ENCODE data around the gene PCBP3. TPM values are rescaled to one million over a fixed set of nuclear protein-coding genes. Genes with fewer than 3 reads are reported as not detected.
"Not testable (repeated sequence)": the region's sequence is repeated elsewhere in the genome, so short reads cannot be mapped to it uniquely, and the experiment has no call there.

Gene PCBP3
- total RNA-seq, 1 experiment from 2014 or later: not detected

GRCh38 chr21:45954921-45955320 is 311.4 kb downstream of the PCBP3 start:
- H3K79me2 ChIP-seq (ENCODE audit: low read length): no peaks in the 10 kb centered on the region
- H3K27me3 ChIP-seq (ENCODE audit: low read length): no peaks in the 10 kb centered on the region
- no peak for DNase-seq
- H2AFZ ChIP-seq (ENCODE audit: low read length): no peak overlapping the region
- no peaks in the 10 kb centered on the region for H3K9me2 ChIP-seq (replicated peaks; ENCODE audit: insufficient read depth, low read length)
- no peaks in the 10 kb centered on the region for H3K4me1 ChIP-seq (ENCODE audit: low read length)
- no peak overlapping the region for H3K27ac ChIP-seq (ENCODE audit: low read length)
- no peaks in the 10 kb centered on the region for H3K36me3 ChIP-seq (ENCODE audit: insufficient read depth, low read length)
- H3K4me2 ChIP-seq (ENCODE audit: low read depth, low read length, poor library complexity, severe bottlenecking): no peak overlapping the region
- no peaks in the 10 kb centered on the region for H4K20me1 ChIP-seq (ENCODE audit: insufficient read depth, low read depth, low read length)
- H3K4me3 ChIP-seq (ENCODE audit: low read length): no peak overlapping the region
- no peak overlapping the region for H3K9ac ChIP-seq (ENCODE audit: low read length)
- no peaks in the 10 kb centered on the region for H3K9me3 ChIP-seq (ENCODE audit: low read length)

- H4K20me1 ChIP-seq (ENCODE audit: insufficient read depth, low read depth, low read length): no peaks in the 10 kb centered on the region
- H3K9ac ChIP-seq (ENCODE audit: low read length): no peak overlapping the region
- no peak overlapping the region for H3K27ac ChIP-seq (ENCODE audit: low read length)
- H3K4me3 ChIP-seq (ENCODE audit: low read length): no peak overlapping the region
- no peak overlapping the region for H2AFZ ChIP-seq (ENCODE audit: low read length)
- H3K79me2 ChIP-seq (ENCODE audit: low read length): no peaks in the 10 kb centered on the region
- H3K36me3 ChIP-seq (ENCODE audit: insufficient read depth, low read length): no peaks in the 10 kb centered on the region
- no peaks in the 10 kb centered on the region for H3K9me2 ChIP-seq (replicated peaks; ENCODE audit: insufficient read depth, low read length)
- H3K4me2 ChIP-seq (ENCODE audit: low read depth, low read length, poor library complexity, severe bottlenecking): no peak overlapping the region
- no peak for DNase-seq
- no peaks in the 10 kb centered on the region for H3K4me1 ChIP-seq (ENCODE audit: low read length)
- H3K27me3 ChIP-seq (ENCODE audit: low read length): no peaks in the 10 kb centered on the region
- H3K9me3 ChIP-seq (ENCODE audit: low read length): no peaks in the 10 kb centered on the region
These were observed 314.0 kb downstream of the PCBP3 start for GRCh38 chr21:45957551-45957950.

DNA sequence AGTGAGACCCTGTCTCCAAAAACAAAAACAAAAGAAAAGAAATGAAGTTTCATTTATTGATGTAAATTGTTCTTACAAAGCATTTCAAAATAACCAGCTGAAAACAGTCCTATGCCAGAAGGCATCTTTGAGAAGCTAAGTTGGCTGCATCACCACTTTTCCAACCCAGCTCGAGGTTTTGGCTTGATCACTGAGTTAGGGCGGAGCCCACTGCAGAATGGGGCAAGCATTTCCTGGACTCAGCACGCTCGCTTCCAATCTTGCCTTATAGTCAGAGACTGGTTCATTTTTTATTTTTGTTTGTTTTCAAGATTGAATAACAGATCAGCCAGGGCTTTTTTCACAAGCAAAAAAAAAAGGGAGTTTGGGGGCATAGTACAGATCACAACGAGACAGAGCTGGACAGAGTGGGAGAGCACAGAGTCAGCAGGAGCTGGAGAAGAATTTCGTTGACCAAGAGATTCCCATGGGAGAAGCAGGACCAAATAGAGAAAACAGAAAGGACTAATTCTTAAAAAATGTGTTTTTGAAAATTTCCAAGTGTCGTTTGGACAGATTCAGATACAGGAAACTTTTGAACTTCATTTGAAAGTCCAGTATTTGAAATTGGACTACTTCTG is 314.6 kb downstream of the PCBP3 start:
- H3K4me2 ChIP-seq (ENCODE audit: low read depth, low read length, poor library complexity, severe bottlenecking): no peak overlapping the region
- H2AFZ ChIP-seq (ENCODE audit: low read length): no peak overlapping the region
- no peak overlapping the region for H3K27ac ChIP-seq (ENCODE audit: low read length)
- no peaks in the 10 kb centered on the region for H3K9me3 ChIP-seq (ENCODE audit: low read length)
- no peaks in the 10 kb centered on the region for H4K20me1 ChIP-seq (ENCODE audit: insufficient read depth, low read depth, low read length)
- no peaks in the 10 kb centered on the region for H3K4me1 ChIP-seq (ENCODE audit: low read length)
- H3K27me3 ChIP-seq (ENCODE audit: low read length): no peaks in the 10 kb centered on the region
- no peak for DNase-seq
- H3K79me2 ChIP-seq (ENCODE audit: low read length): no peaks in the 10 kb centered on the region
- no peaks in the 10 kb centered on the region for H3K36me3 ChIP-seq (ENCODE audit: insufficient read depth, low read length)
- no peak overlapping the region for H3K9ac ChIP-seq (ENCODE audit: low read length)
- H3K4me3 ChIP-seq (ENCODE audit: low read length): no peak overlapping the region
- H3K9me2 ChIP-seq (replicated peaks; ENCODE audit: insufficient read depth, low read length): no peaks in the 10 kb centered on the region

DNA sequence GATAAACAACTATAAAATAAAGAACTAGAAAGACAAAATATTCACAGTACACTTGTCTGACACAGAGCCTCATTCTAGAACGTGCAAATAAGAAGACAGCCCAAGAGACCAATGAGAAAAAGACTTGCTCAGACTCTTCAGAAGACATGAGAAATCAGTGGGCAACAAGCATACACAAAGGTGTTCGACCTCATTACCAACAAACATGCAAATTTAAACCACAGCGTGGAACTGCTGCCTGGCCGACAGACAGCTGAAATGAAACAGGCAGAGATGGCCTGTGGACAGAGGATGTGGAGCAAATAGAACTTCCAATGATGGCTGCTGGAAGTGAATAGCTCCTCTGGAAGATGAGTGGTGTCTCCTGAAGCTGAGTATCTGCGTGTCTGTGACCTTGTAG is 315.7 kb downstream of the PCBP3 start:
- no peaks in the 10 kb centered on the region for H3K9me3 ChIP-seq (ENCODE audit: low read length)
- DNase-seq: no peak
- H3K79me2 ChIP-seq (ENCODE audit: low read length): no peaks in the 10 kb centered on the region
- H3K4me2 ChIP-seq (ENCODE audit: low read depth, low read length, poor library complexity, severe bottlenecking): no peak overlapping the region
- no peak overlapping the region for H3K27ac ChIP-seq (ENCODE audit: low read length)
- no peak overlapping the region for H2AFZ ChIP-seq (ENCODE audit: low read length)
- no peak overlapping the region for H3K9ac ChIP-seq (ENCODE audit: low read length)
- H3K4me3 ChIP-seq (ENCODE audit: low read length): no peak overlapping the region
- no peaks in the 10 kb centered on the region for H3K4me1 ChIP-seq (ENCODE audit: low read length)
- no peaks in the 10 kb centered on the region for H4K20me1 ChIP-seq (ENCODE audit: insufficient read depth, low read depth, low read length)
- H3K27me3 ChIP-seq (ENCODE audit: low read length): no peaks in the 10 kb centered on the region
- no peaks in the 10 kb centered on the region for H3K9me2 ChIP-seq (replicated peaks; ENCODE audit: insufficient read depth, low read length)
- no peaks in the 10 kb centered on the region for H3K36me3 ChIP-seq (ENCODE audit: insufficient read depth, low read length)

DNA sequence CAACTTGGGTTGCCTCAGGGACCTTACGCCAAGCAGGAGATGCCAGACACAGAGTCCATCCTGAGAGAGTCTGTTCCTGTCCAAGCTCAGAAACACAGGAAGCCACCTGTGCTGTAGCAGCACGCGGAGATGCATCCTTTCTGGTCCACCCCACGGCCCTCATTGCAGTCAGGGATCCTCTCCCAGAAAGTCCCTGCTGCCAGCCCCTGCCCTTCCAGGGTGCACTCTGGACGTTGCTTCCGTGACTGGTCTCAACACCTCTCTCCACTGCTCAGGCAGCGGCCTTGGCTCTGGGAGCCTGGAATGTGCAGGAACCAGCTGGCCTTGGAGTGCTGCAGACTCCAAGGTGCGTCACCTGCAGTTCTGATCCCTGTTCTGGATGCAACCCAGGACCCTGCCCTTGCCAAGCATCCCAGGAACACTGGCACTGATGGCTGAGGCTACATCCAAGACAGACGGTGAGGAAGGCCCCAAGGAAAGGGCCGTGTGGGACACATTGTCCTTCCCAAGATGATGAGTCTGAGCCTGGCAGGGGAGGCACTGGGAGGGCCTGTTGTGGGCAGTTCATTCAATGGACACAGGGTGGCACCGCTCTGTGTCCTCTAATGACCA is 316.4 kb downstream of the PCBP3 start:
- Histone ChIP-seq H4K20me1 (ENCODE audit: insufficient read depth, low read depth, low read length) (no peaks in the 10 kb centered on the region), H2AFZ (ENCODE audit: low read length) (no peak overlapping the region), H3K4me3 (ENCODE audit: low read length) (no peak overlapping the region), H3K4me2 (ENCODE audit: low read depth, low read length, poor library complexity, severe bottlenecking) (no peak overlapping the region), H3K27me3 (ENCODE audit: low read length) (no peaks in the 10 kb centered on the region), H3K36me3 (ENCODE audit: insufficient read depth, low read length) (no peaks in the 10 kb centered on the region), H3K9ac (ENCODE audit: low read length) (no peak overlapping the region), H3K27ac (ENCODE audit: low read length) (no peak overlapping the region), H3K9me2 (replicated peaks; ENCODE audit: insufficient read depth, low read length) (no peaks in the 10 kb centered on the region), H3K9me3 (ENCODE audit: low read length) (no peaks in the 10 kb centered on the region), H3K79me2 (ENCODE audit: low read length) (no peaks in the 10 kb centered on the region), H3K4me1 (ENCODE audit: low read length) (no peaks in the 10 kb centered on the region)
- DNase-seq: no peak

GRCh38 chr21:45961408-45961807 is 317.9 kb downstream of the PCBP3 start:
- H3K9ac ChIP-seq (ENCODE audit: low read length); H3K27me3 ChIP-seq (ENCODE audit: low read length); DNase-seq; H2AFZ ChIP-seq (ENCODE audit: low read length); H4K20me1 ChIP-seq (ENCODE audit: insufficient read depth, low read depth, low read length); H3K4me3 ChIP-seq (ENCODE audit: low read length); H3K36me3 ChIP-seq (ENCODE audit: insufficient read depth, low read length); H3K4me1 ChIP-seq (ENCODE audit: low read length); H3K9me2 ChIP-seq (replicated peaks; ENCODE audit: insufficient read depth, low read length); H3K79me2 ChIP-seq (ENCODE audit: low read length); H3K27ac ChIP-seq (ENCODE audit: low read length); H3K9me3 ChIP-seq (ENCODE audit: low read length); H3K4me2 ChIP-seq (ENCODE audit: low read depth, low read length, poor library complexity, severe bottlenecking): not testable (repeated sequence)

DNA sequence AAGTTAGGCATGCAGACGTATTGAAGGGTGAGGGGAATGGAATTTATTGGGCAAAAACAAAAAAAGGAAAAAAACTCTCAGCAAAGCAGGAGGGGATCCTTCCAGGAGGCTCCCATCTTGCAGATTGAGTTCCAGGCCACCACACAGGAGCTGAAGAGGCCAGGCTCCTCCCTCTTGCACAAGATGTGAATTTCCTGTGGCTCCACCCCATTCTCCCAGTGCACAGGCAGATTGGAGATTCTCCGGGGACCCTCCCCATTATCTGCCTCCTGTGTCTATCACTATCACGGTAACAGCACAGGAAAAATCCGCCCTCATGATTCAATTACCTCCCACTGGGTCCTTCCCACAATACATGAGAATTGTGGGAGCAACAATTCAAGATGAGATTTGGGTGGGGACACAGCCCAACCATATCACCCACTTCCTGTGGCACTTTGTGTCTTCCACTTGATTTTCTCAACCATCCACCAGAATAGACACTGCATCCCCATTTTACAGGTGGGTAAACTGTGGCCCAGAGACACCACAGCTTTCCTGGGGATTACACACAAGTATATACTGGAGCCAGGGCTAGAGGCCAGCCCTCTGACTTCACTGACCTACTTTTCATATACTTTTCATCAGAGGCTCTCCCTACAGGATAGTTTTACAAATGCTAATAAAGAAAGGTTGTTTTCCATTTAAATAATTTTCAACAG is 319.2 kb downstream of the PCBP3 start:
- H3K79me2 ChIP-seq (ENCODE audit: low read length): no peaks in the 10 kb centered on the region
- no peaks in the 10 kb centered on the region for H4K20me1 ChIP-seq (ENCODE audit: insufficient read depth, low read depth, low read length)
- no peaks in the 10 kb centered on the region for H3K9me3 ChIP-seq (ENCODE audit: low read length)
- H3K27ac ChIP-seq (ENCODE audit: low read length): no peak overlapping the region
- H3K4me3 ChIP-seq (ENCODE audit: low read length): no peak overlapping the region
- no peaks in the 10 kb centered on the region for H3K27me3 ChIP-seq (ENCODE audit: low read length)
- DNase-seq: no peak
- H3K9me2 ChIP-seq (replicated peaks; ENCODE audit: insufficient read depth, low read length): no peaks in the 10 kb centered on the region
- H2AFZ ChIP-seq (ENCODE audit: low read length): no peak overlapping the region
- H3K4me2 ChIP-seq (ENCODE audit: low read depth, low read length, poor library complexity, severe bottlenecking): no peak overlapping the region
- no peaks in the 10 kb centered on the region for H3K4me1 ChIP-seq (ENCODE audit: low read length)
- H3K36me3 ChIP-seq (ENCODE audit: insufficient read depth, low read length): no peaks in the 10 kb centered on the region
- no peak overlapping the region for H3K9ac ChIP-seq (ENCODE audit: low read length)

DNA sequence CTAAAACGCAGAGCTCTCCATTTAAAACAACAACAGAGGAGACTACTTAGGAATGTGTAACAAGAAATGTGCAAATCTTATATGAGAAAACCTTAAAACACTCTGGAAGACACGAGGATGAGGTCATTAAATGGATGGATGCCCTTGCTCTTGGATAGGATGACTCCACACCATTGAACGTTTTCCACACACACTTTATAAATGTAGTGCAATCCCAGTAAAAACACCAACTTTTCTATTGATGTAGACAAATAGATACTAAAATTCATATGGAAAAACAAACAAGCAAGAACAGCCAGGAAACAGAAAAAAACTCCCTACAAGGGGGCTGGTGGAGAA is 319.7 kb downstream of the PCBP3 start:
- Histone ChIP-seq H3K36me3 (ENCODE audit: insufficient read depth, low read length) (no peaks in the 10 kb centered on the region), H3K4me3 (ENCODE audit: low read length) (no peak overlapping the region), H3K27ac (ENCODE audit: low read length) (no peak overlapping the region), H3K4me1 (ENCODE audit: low read length) (no peaks in the 10 kb centered on the region), H4K20me1 (ENCODE audit: insufficient read depth, low read depth, low read length) (no peaks in the 10 kb centered on the region), H3K4me2 (ENCODE audit: low read depth, low read length, poor library complexity, severe bottlenecking) (no peak overlapping the region), H3K9me2 (replicated peaks; ENCODE audit: insufficient read depth, low read length) (no peaks in the 10 kb centered on the region), H3K27me3 (ENCODE audit: low read length) (no peaks in the 10 kb centered on the region), H3K79me2 (ENCODE audit: low read length) (no peaks in the 10 kb centered on the region), H3K9ac (ENCODE audit: low read length) (no peak overlapping the region), H3K9me3 (ENCODE audit: low read length) (no peaks in the 10 kb centered on the region), H2AFZ (ENCODE audit: low read length) (no peak overlapping the region)
- no peak for DNase-seq
